ENCODE results near the gene MUTYH.
"Not testable (repeated sequence)": the region's sequence is repeated elsewhere in the genome, so short reads cannot be mapped to it uniquely, and the experiment has no call there.

Gene MUTYH

DNA sequence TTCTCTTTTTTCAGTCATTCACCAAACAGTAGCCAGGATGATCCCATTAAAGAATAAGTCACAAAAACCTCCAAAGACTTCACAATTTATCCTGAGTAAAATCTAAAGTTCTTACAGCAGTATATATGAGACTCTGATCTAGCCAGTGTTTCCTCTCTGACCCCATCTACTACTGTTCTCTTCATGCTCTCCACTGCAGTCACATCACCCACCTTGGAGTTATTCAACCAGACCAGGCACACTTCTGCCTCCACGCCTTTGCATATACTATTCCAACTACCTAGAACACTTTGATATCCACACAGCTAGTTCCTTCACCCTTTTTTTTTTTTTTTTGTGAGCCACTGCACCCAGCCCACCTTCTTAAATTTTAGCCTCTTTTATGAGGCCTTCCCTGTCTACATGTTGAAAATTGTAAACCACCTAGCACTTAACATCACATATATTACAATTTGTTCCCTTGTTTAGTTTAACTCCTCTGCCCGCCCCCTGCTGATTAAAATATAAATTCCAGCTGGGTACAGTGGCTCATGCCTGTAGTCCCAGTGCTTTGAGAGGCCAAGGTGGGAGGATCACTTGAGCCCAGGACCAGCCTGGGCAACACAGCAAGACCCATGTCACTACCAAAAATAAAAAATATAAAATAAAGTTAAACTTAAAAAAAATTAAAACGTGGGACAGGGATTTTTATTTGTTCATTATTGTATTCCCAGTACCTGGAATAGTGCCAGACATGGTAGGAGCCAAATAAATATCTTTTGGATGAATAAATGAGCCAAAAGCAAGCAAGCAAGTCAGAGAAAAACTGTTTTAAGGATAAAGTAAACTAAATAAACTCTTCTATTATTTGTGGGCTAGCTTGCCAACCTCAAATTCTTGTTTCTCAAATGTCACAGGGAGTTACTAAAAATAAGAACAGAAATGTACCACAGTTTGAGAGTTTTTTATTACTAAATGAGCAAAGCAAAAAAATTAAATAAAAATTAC is 35.2 kb upstream of the MUTYH start:
- Histone ChIP-seq H2AFZ (ENCODE audit: low read length, unreplicated experiment) (no peak overlapping the region), H3K4me3 (ENCODE audit: low read depth, low read length) (no peak overlapping the region), H3K36me3 (ENCODE audit: insufficient read depth, low read length) (no peaks in the 10 kb centered on the region), H3K79me2 (ENCODE audit: control insufficient read depth, insufficient read depth, low read length, unreplicated experiment) (no peaks in the 10 kb centered on the region), H3K4me1 (ENCODE audit: control insufficient read depth, insufficient read depth, low read length, unreplicated experiment) (no peaks in the 10 kb centered on the region), H3K27me3 (ENCODE audit: insufficient read depth, low read length) (no peaks in the 10 kb centered on the region), H3K27ac (ENCODE audit: low read depth, low read length) (no peak overlapping the region)

DNA sequence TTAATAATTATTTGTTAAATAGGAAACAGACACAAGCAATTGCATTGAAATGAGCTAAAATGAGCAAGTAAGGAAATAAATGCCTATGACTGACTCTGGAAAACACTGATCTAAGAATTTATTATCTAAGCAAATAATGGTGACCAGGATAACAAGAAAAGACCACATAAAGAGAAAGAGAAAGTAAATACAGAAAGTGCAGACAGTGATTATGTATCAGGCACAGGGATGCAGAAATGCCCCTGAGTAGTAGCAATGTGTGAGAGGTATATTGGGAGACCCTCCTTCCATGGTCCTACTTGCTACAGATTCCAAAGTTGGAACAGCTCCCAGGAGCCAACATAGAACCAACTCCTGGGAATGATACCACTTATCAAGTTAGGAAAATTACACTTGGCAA is 33.3 kb upstream of the MUTYH start:
- Histone ChIP-seq H3K79me2 (ENCODE audit: control insufficient read depth, insufficient read depth, low read length, unreplicated experiment) (no peaks in the 10 kb centered on the region), H3K36me3 (ENCODE audit: insufficient read depth, low read length) (no peaks in the 10 kb centered on the region), H3K4me1 (ENCODE audit: control insufficient read depth, insufficient read depth, low read length, unreplicated experiment) (no peaks in the 10 kb centered on the region), H2AFZ (ENCODE audit: low read length, unreplicated experiment) (peak overlapping the region; percentile 64), H3K27me3 (ENCODE audit: insufficient read depth, low read length) (no peaks in the 10 kb centered on the region), H3K27ac (ENCODE audit: low read depth, low read length) (no peak overlapping the region), H3K4me3 (ENCODE audit: low read depth, low read length) (peak overlapping the region; percentile 51)

DNA sequence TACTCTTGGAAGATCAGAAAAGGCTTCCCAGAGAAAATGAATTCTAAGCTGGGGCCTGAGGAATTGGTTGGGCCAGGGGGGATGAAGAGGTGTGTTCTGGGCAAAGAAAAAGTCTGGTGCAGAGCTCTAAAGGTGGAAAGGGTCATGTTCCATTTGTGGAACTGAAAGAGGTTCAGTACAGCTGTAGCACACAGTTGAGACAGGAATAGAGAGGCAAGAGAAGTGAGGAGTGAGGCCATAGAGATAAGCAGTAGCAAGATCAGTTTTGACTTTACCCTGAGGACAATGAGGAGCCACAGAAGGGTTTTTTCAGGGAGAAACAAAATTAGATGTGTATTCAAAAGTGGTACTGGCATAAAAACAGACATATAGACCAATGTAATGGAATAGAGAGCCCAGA is 30.3 kb upstream of the MUTYH start:
- Histone ChIP-seq H3K27ac (ENCODE audit: low read depth, low read length) (no peak overlapping the region), H3K79me2 (ENCODE audit: control insufficient read depth, insufficient read depth, low read length, unreplicated experiment) (no peaks in the 10 kb centered on the region), H3K27me3 (ENCODE audit: insufficient read depth, low read length) (no peaks in the 10 kb centered on the region), H3K4me3 (ENCODE audit: low read depth, low read length) (no peak overlapping the region), H3K36me3 (ENCODE audit: insufficient read depth, low read length) (no peaks in the 10 kb centered on the region), H3K4me1 (ENCODE audit: control insufficient read depth, insufficient read depth, low read length, unreplicated experiment) (no peaks in the 10 kb centered on the region), H2AFZ (ENCODE audit: low read length, unreplicated experiment) (no peak overlapping the region)

DNA sequence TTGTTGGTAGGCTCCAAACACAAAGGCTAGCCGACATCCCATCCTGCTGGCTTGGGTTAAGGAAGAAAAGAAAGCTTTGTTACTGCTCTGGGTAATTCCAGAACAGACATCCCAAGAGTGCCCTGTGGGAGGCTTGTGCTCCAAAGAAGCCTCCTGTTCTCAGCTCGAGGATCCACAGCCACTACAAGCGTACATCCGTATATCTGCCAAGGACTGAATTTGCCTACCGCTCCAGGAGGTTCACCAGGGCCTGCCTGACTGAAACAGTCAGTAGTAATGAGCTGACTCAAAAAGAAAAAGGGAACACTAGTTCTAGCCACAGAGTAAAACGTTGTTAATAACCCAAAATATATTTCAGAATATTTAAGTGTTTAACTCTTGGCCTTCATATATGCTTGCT is 24.8 kb upstream of the MUTYH start:
- Histone ChIP-seq H3K4me3 (ENCODE audit: low read depth, low read length) (no peak overlapping the region), H3K27ac (ENCODE audit: low read depth, low read length) (no peak overlapping the region), H2AFZ (ENCODE audit: low read length, unreplicated experiment) (no peak overlapping the region), H3K4me1 (ENCODE audit: control insufficient read depth, insufficient read depth, low read length, unreplicated experiment) (peaks cover 9% of the 10 kb centered on the region), H3K79me2 (ENCODE audit: control insufficient read depth, insufficient read depth, low read length, unreplicated experiment) (no peaks in the 10 kb centered on the region), H3K27me3 (ENCODE audit: insufficient read depth, low read length) (no peaks in the 10 kb centered on the region), H3K36me3 (ENCODE audit: insufficient read depth, low read length) (no peaks in the 10 kb centered on the region)

DNA sequence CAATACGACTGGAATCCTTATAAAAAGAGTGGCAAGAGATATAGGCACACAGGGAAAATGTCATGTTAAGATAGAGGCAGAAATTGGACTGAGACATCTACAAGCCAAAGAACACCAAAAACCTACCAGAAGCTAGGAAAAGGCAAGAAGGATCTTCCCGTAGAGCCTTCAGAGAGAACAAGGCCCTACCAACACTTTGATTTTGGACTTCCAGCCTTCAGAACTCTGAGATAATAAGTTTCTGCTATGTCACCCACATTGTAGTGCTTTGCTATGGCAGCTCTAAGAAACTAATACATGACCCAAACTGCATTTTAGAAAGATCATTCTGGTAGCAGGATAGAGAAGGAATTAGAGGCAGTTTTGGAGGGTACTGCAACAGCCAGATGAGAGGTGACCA is 24.1 kb upstream of the MUTYH start:
- no peaks in the 10 kb centered on the region for H3K36me3 ChIP-seq (ENCODE audit: insufficient read depth, low read length)
- H2AFZ ChIP-seq (ENCODE audit: low read length, unreplicated experiment): no peak overlapping the region
- no peak overlapping the region for H3K4me3 ChIP-seq (ENCODE audit: low read depth, low read length)
- no peak overlapping the region for H3K27ac ChIP-seq (ENCODE audit: low read depth, low read length)
- no peaks in the 10 kb centered on the region for H3K27me3 ChIP-seq (ENCODE audit: insufficient read depth, low read length)
- peaks cover 11% of the 10 kb centered on the region for H3K4me1 ChIP-seq (ENCODE audit: control insufficient read depth, insufficient read depth, low read length, unreplicated experiment)
- H3K79me2 ChIP-seq (ENCODE audit: control insufficient read depth, insufficient read depth, low read length, unreplicated experiment): no peaks in the 10 kb centered on the region

DNA sequence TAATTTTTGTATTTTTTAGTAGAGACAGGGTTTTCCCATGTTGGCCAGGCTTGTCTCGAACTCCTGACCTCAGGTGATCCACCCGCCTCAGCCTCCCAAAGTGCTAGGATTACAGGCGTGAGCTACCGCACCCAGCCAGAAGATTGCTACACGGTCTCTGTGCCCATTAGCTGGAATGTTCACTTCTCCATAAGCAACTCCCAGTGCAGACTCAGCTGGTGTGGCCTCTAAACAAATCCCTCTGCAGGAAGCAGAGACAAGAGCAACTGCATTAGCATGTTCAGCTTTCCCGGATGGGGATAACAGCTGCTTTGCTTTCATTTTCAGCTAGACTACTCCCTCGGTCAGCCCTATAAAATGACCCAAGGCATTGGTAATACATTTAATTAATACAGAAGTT is 20.7 kb upstream of the MUTYH start:
- H3K4me3 ChIP-seq (ENCODE audit: low read depth, low read length): peak overlapping the region; percentile 36
- not testable (repeated sequence) for H3K36me3 ChIP-seq (ENCODE audit: insufficient read depth, low read length); H3K27ac ChIP-seq (ENCODE audit: low read depth, low read length); H3K79me2 ChIP-seq (ENCODE audit: control insufficient read depth, insufficient read depth, low read length, unreplicated experiment); H3K27me3 ChIP-seq (ENCODE audit: insufficient read depth, low read length)
- H3K4me1 ChIP-seq (ENCODE audit: control insufficient read depth, insufficient read depth, low read length, unreplicated experiment): peaks cover 11% of the 10 kb centered on the region
- H2AFZ ChIP-seq (ENCODE audit: low read length, unreplicated experiment): peak overlapping the region; percentile 50

DNA sequence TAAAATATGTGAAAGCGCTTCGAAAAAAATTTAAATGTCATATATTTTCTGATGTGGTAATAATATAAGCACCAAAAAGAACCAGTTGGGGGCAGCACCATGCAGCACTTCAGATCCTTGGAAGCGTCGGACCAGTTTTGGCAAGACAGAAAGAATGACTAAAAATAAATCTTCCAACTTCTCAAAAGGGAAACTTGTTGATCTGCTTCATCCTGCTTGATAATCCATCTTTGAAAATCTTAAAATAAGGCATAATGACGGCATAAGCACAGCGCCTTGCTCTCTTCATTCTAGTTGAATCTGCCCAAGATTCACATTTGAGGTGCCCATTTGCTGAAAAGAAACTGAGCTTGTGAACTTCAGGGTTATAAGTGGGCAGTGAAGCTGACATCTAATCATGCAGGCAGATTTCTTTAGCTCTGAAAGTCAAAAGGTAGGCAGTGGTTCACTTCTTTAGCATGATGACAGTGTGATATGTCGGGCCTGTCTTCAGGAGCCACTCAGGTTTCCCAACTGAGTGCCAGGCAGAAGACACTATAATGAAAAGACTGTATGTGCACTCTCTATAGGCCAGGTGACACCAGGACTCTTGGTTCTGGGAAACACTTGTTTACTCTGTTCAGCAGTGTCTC is 19.8 kb upstream of the MUTYH start:
- Histone ChIP-seq H3K27me3 (ENCODE audit: insufficient read depth, low read length) (no peaks in the 10 kb centered on the region), H3K27ac (ENCODE audit: low read depth, low read length) (no peak overlapping the region), H3K4me3 (ENCODE audit: low read depth, low read length) (peak overlapping the region; percentile 49; the same call in 1 of the 2 replicates), H3K36me3 (ENCODE audit: insufficient read depth, low read length) (no peaks in the 10 kb centered on the region), H2AFZ (ENCODE audit: low read length, unreplicated experiment) (peak overlapping the region; percentile 90), H3K4me1 (ENCODE audit: control insufficient read depth, insufficient read depth, low read length, unreplicated experiment) (peaks cover 11% of the 10 kb centered on the region), H3K79me2 (ENCODE audit: control insufficient read depth, insufficient read depth, low read length, unreplicated experiment) (no peaks in the 10 kb centered on the region)

DNA sequence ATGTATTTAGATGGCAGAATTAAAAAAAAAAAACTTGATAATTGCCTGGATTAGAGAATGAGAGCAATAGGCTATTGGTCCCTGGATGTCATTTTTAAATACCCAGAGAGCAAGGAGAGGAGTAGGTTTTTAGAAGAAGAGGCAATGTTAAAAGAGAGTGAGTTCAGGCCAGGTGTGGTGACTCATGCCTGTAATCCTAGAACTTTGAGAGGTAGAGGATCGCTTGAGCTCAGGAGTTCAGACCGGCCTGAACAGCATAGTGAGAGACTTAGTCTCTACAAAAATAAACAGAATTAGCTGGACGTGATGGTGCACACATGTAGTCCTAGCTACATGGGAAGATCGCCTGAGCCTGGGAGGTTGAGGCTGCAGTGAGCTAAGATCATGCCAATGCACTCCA is 15.9 kb upstream of the MUTYH start:
- H3K4me1 ChIP-seq (ENCODE audit: control insufficient read depth, insufficient read depth, low read length, unreplicated experiment): peaks cover 11% of the 10 kb centered on the region
- H3K4me3 ChIP-seq (ENCODE audit: low read depth, low read length): no peak overlapping the region
- H3K27ac ChIP-seq (ENCODE audit: low read depth, low read length): no peak overlapping the region
- H3K36me3 ChIP-seq (ENCODE audit: insufficient read depth, low read length): no peaks in the 10 kb centered on the region
- H3K27me3 ChIP-seq (ENCODE audit: insufficient read depth, low read length): no peaks in the 10 kb centered on the region
- H3K79me2 ChIP-seq (ENCODE audit: control insufficient read depth, insufficient read depth, low read length, unreplicated experiment): no peaks in the 10 kb centered on the region
- H2AFZ ChIP-seq (ENCODE audit: low read length, unreplicated experiment): no peak overlapping the region

DNA sequence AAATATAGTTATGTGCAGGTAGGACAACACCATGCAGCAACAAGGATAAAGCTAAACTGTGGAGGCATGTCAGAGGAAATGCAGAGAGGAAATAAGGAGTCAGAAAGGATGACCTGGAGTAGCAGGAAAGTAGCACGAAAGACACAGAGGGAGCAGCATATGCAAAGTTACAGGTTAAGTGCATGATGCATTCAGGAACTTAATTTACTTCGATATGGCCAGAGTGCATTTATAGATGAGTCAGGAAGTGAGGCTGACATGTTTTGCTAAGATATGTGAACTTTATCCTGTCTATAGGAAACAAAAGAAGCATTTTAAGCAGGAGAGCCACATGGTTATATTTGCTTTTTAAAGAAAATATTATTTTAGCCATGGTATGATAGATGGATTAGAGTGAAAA is 15.4 kb upstream of the MUTYH start:
- peaks cover 8% of the 10 kb centered on the region for H3K4me1 ChIP-seq (ENCODE audit: control insufficient read depth, insufficient read depth, low read length, unreplicated experiment)
- no peak overlapping the region for H3K27ac ChIP-seq (ENCODE audit: low read depth, low read length)
- H3K4me3 ChIP-seq (ENCODE audit: low read depth, low read length): no peak overlapping the region
- no peak overlapping the region for H2AFZ ChIP-seq (ENCODE audit: low read length, unreplicated experiment)
- H3K27me3 ChIP-seq (ENCODE audit: insufficient read depth, low read length): no peaks in the 10 kb centered on the region
- no peaks in the 10 kb centered on the region for H3K36me3 ChIP-seq (ENCODE audit: insufficient read depth, low read length)
- H3K79me2 ChIP-seq (ENCODE audit: control insufficient read depth, insufficient read depth, low read length, unreplicated experiment): no peaks in the 10 kb centered on the region

DNA sequence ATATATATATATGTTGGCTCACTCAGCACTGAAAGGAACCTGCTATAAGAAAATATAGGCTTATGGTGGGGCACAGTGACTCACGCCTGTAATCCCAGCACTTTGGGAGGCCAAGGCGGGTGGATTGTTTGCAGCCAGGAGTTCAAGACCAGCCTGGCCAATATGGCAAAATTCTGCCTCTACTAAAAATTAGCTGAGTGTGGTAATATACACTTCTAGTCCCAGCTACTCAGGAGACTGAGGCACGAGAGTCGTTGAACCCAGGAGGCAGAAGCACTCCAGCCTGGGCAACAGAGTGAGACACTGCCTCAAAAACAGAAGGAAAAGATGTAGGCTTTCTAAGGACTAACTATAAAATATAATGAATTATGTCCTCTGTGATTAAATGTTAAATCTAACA is 14.6 kb upstream of the MUTYH start:
- H2AFZ ChIP-seq (ENCODE audit: low read length, unreplicated experiment): no peak overlapping the region
- no peak overlapping the region for H3K4me3 ChIP-seq (ENCODE audit: low read depth, low read length)
- H3K27me3 ChIP-seq (ENCODE audit: insufficient read depth, low read length): no peaks in the 10 kb centered on the region
- no peaks in the 10 kb centered on the region for H3K79me2 ChIP-seq (ENCODE audit: control insufficient read depth, insufficient read depth, low read length, unreplicated experiment)
- H3K4me1 ChIP-seq (ENCODE audit: control insufficient read depth, insufficient read depth, low read length, unreplicated experiment): no peaks in the 10 kb centered on the region
- no peaks in the 10 kb centered on the region for H3K36me3 ChIP-seq (ENCODE audit: insufficient read depth, low read length)
- H3K27ac ChIP-seq (ENCODE audit: low read depth, low read length): no peak overlapping the region

DNA sequence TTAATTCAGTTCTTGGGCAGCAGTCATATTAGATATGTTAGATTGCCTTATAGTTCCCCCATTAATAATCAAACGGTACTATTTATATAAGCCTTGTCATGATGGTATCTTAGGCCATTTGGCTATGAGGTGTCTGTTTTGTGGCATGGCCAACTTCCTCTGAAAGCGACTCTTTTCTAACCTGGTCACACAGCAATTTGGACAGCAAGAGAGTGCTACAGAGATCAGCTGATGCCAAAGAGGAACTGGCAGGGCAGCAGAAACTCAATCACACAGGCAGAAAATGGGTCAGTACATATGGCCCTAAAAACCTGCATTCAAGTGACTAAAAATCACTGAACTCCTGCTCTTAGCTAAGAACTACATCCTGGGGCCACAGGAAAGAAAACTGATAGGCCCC is 13.4 kb upstream of the MUTYH start:
- Histone ChIP-seq H2AFZ (ENCODE audit: low read length, unreplicated experiment) (no peak overlapping the region), H3K4me1 (ENCODE audit: control insufficient read depth, insufficient read depth, low read length, unreplicated experiment) (peaks cover 5% of the 10 kb centered on the region), H3K4me3 (ENCODE audit: low read depth, low read length) (no peak overlapping the region), H3K36me3 (ENCODE audit: insufficient read depth, low read length) (no peaks in the 10 kb centered on the region), H3K79me2 (ENCODE audit: control insufficient read depth, insufficient read depth, low read length, unreplicated experiment) (no peaks in the 10 kb centered on the region), H3K27me3 (ENCODE audit: insufficient read depth, low read length) (no peaks in the 10 kb centered on the region), H3K27ac (ENCODE audit: low read depth, low read length) (no peak overlapping the region)
